Loucy (cell line): ENCODE measurements around the gene MINDY4.

ENCODE experiments used
- EZH2phosphoT487 ChIP-seq: fragments of 200-600 bp; IDR thresholded peaks from 2 replicates; pipeline ENCODE4 v1.6.1; 2018; ENCODE audit warnings: antibody characterized with exemption, mild to moderate bottlenecking, moderate library complexity, borderline replicate concordance
- TF ChIP-seq, protein P1 (sequence below): fragments of 200-600 bp; sonication (generic); conservative IDR thresholded peaks from 2 replicates; pipeline ENCODE4 v1.5.1; 2014; ENCODE audit warnings: mild to moderate bottlenecking, antibody characterized with exemption, low read length

DNA sequence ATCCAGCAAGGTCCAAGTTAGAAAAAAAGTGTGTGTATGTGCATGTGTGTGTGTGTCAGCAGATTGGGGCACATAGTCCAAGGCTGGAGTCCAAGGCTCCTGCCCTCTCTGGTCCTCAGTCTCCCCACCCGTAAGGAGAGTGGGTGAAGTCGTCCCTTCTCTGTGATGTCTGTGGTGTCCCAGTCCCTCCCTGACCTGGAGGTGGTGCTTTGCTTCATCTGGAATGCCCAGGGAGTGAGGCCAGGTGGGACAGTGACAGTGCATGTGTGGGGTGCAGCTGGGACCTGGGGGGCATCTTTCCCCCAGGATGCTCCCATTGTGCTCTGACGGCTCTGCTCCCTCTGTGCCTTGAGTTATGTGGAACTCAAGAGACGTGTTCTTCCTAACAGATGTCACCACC, 158.5 kb downstream of the MINDY4 start:
- TF ChIP-seq, protein P1, sequence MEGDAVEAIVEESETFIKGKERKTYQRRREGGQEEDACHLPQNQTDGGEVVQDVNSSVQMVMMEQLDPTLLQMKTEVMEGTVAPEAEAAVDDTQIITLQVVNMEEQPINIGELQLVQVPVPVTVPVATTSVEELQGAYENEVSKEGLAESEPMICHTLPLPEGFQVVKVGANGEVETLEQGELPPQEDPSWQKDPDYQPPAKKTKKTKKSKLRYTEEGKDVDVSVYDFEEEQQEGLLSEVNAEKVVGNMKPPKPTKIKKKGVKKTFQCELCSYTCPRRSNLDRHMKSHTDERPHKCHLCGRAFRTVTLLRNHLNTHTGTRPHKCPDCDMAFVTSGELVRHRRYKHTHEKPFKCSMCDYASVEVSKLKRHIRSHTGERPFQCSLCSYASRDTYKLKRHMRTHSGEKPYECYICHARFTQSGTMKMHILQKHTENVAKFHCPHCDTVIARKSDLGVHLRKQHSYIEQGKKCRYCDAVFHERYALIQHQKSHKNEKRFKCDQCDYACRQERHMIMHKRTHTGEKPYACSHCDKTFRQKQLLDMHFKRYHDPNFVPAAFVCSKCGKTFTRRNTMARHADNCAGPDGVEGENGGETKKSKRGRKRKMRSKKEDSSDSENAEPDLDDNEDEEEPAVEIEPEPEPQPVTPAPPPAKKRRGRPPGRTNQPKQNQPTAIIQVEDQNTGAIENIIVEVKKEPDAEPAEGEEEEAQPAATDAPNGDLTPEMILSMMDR, result no peak
- no peak for TF ChIP-seq EZH2phosphoT487
